Measurements from ENCODE around the gene CDH23.

Gene CDH23

GRCh38 chr10:71632200-71632820 is 235.6 kb downstream of the CDH23 start:
- Histone ChIP-seq H3K9me2 (replicated peaks; ENCODE audit: insufficient read depth, low read length) (no peaks in the 10 kb centered on the region), H3K4me2 (ENCODE audit: low read depth, low read length) (no peak overlapping the region), H3K9ac (ENCODE audit: low read length) (no peak overlapping the region), H3K79me2 (ENCODE audit: low read length) (no peaks in the 10 kb centered on the region), H3K4me3 (ENCODE audit: low read length) (no peak overlapping the region), H2AFZ (ENCODE audit: low read length) (no peak overlapping the region), H3K36me3 (replicated peaks; ENCODE audit: insufficient read depth, low read length) (no peaks in the 10 kb centered on the region), H3K27me3 (replicated peaks; ENCODE audit: insufficient read depth, low read length) (peaks cover 69% of the 10 kb centered on the region), H3K27ac (ENCODE audit: low read length) (no peak overlapping the region), H3K4me1 (ENCODE audit: low read length) (no peaks in the 10 kb centered on the region), H3F3A (ENCODE audit: insufficient read depth, low read length) (no peaks in the 10 kb centered on the region), H4K20me1 (ENCODE audit: insufficient read depth, low read length) (no peaks in the 10 kb centered on the region), H3K9me3 (replicated peaks; ENCODE audit: insufficient read depth, low read length) (no peaks in the 10 kb centered on the region)
- no peak for TF ChIP-seq EZH2 (optimal IDR thresholded peaks at IDR 0.05; ENCODE audit: low read depth, low read length)
- no peak for TF ChIP-seq EZH2phosphoT487 (IDR thresholded peaks at IDR 0.05; ENCODE audit: low read length)
- TF ChIP-seq CTCF (IDR thresholded peaks at IDR 0.05; ENCODE audit: low read length), result no peak
- no peak for DNase-seq

- Histone ChIP-seq H3K4me3 (ENCODE audit: low read length) (no peak overlapping the region), H3K27ac (ENCODE audit: low read length) (no peak overlapping the region), H3K79me2 (ENCODE audit: low read length) (no peaks in the 10 kb centered on the region), H3K9me2 (replicated peaks; ENCODE audit: insufficient read depth, low read length) (no peaks in the 10 kb centered on the region), H3K9ac (ENCODE audit: low read length) (no peak overlapping the region), H3F3A (ENCODE audit: insufficient read depth, low read length) (no peaks in the 10 kb centered on the region), H4K20me1 (ENCODE audit: insufficient read depth, low read length) (no peaks in the 10 kb centered on the region), H3K9me3 (replicated peaks; ENCODE audit: insufficient read depth, low read length) (no peaks in the 10 kb centered on the region), H3K4me2 (ENCODE audit: low read depth, low read length) (no peak overlapping the region), H3K27me3 (replicated peaks; ENCODE audit: insufficient read depth, low read length) (peaks cover 68% of the 10 kb centered on the region), H3K4me1 (ENCODE audit: low read length) (no peaks in the 10 kb centered on the region), H2AFZ (ENCODE audit: low read length) (no peak overlapping the region), H3K36me3 (replicated peaks; ENCODE audit: insufficient read depth, low read length) (no peaks in the 10 kb centered on the region)
- no peak for DNase-seq
- TF ChIP-seq EZH2 (optimal IDR thresholded peaks at IDR 0.05; ENCODE audit: low read depth, low read length) (no peak), EZH2phosphoT487 (IDR thresholded peaks at IDR 0.05; ENCODE audit: low read length) (no peak), CTCF (IDR thresholded peaks at IDR 0.05; ENCODE audit: low read length) (no peak)
Measured at GRCh38 chr10:71632896-71633600, 236.3 kb downstream of the CDH23 start.

- Histone ChIP-seq H3K9me3 (replicated peaks; ENCODE audit: insufficient read depth, low read length) (no peaks in the 10 kb centered on the region), H3K4me2 (ENCODE audit: low read depth, low read length) (no peak overlapping the region), H3K4me3 (ENCODE audit: low read length) (no peak overlapping the region), H3K27me3 (replicated peaks; ENCODE audit: insufficient read depth, low read length) (peaks cover 66% of the 10 kb centered on the region), H3F3A (ENCODE audit: insufficient read depth, low read length) (no peaks in the 10 kb centered on the region), H3K27ac (ENCODE audit: low read length) (no peak overlapping the region), H3K9me2 (replicated peaks; ENCODE audit: insufficient read depth, low read length) (no peaks in the 10 kb centered on the region), H3K9ac (ENCODE audit: low read length) (no peak overlapping the region), H3K36me3 (replicated peaks; ENCODE audit: insufficient read depth, low read length) (no peaks in the 10 kb centered on the region), H3K79me2 (ENCODE audit: low read length) (no peaks in the 10 kb centered on the region), H3K4me1 (ENCODE audit: low read length) (no peaks in the 10 kb centered on the region), H4K20me1 (ENCODE audit: insufficient read depth, low read length) (no peaks in the 10 kb centered on the region), H2AFZ (ENCODE audit: low read length) (no peak overlapping the region)
- DNase-seq, result no peak
- TF ChIP-seq EZH2phosphoT487 (IDR thresholded peaks at IDR 0.05; ENCODE audit: low read length) (no peak), EZH2 (optimal IDR thresholded peaks at IDR 0.05; ENCODE audit: low read depth, low read length) (no peak), CTCF (IDR thresholded peaks at IDR 0.05; ENCODE audit: low read length) (no peak)
Measured at GRCh38 chr10:71633920-71634319, 237.2 kb downstream of the CDH23 start.

Data from MM.1S (cell line).